Esophagus squamous epithelium (tissue), 4 donors: ENCODE results near the gene TXLNB.
"Not testable (repeated sequence)": the region's sequence is repeated elsewhere in the genome, so short reads cannot be mapped to it uniquely, and the experiment has no call there.

Source experiments
- CTCF ChIP-seq, 6 experiments: fragments of 450-650 bp in 4 of 6; fragments of 200-600 bp in 2 of 6; sonication (generic) in 2 of 6; IDR thresholded peaks; one replicate each; pipeline ENCODE4 v1.5.1; 2016 to 2019; ENCODE audit warnings: antibody characterized with exemption in 6 of 6, mild to moderate bottlenecking in 4 of 6, moderate library complexity in 4 of 6
- POLR2A ChIP-seq, 4 donors: fragments of 450-650 bp; IDR thresholded peaks; one replicate each; pipeline ENCODE4 v1.6.1; 2017; ENCODE audit warnings: antibody characterized with exemption in 4 of 4, mild to moderate bottlenecking in 4 of 4, moderate library complexity in 3 of 4

GRCh38 chr6:139234193-139234592 lies 57.6 kb downstream of the TXLNB start:
- TF ChIP-seq CTCF, POLR2A (IDR thresholded peaks at IDR 0.05): not testable (repeated sequence)
